Effector memory CD4-positive, alpha-beta T cell (primary cell): Measurements from ENCODE around the gene LHFPL6.

Experiments
- DNase-seq, 3 donors: peaks; one replicate each; pipeline ENCODE4 v3.0.0-alpha.2; 2020
- H3K27ac ChIP-seq: 2 replicates; pipeline ENCODE4 v1.7.0; 2013; ENCODE audit warnings: mild to moderate bottlenecking, low read length, moderate library complexity; ENCODE audit not compliant: insufficient read depth, poor library complexity, severe bottlenecking
- H3K27me3 ChIP-seq: replicated peaks from 2 replicates; pipeline ENCODE4 v1.7.0; 2013; ENCODE audit warnings: mild to moderate bottlenecking, low read length; ENCODE audit not compliant: insufficient read depth, control insufficient read depth, poor library complexity, severe bottlenecking
- H3K36me3 ChIP-seq: 2 replicates; pipeline ENCODE4 v1.7.0; 2013; ENCODE audit warnings: mild to moderate bottlenecking, low read length, moderate library complexity; ENCODE audit not compliant: control insufficient read depth, insufficient read depth
- H3K4me1 ChIP-seq: 2 replicates; pipeline ENCODE4 v1.7.0; 2013; ENCODE audit warnings: low read length, mild to moderate bottlenecking; ENCODE audit not compliant: control insufficient read depth, insufficient read depth, poor library complexity, severe bottlenecking
- H3K4me3 ChIP-seq: 2 replicates; pipeline ENCODE4 v1.7.0; 2013; ENCODE audit warnings: low read length, low read depth, mild to moderate bottlenecking; ENCODE audit not compliant: insufficient read depth, poor library complexity, severe bottlenecking
- H3K9me3 ChIP-seq: 2 replicates; pipeline ENCODE4 v1.7.0; 2013; ENCODE audit warnings: mild to moderate bottlenecking, low read length, moderate library complexity; ENCODE audit not compliant: control insufficient read depth

Gene LHFPL6

DNA sequence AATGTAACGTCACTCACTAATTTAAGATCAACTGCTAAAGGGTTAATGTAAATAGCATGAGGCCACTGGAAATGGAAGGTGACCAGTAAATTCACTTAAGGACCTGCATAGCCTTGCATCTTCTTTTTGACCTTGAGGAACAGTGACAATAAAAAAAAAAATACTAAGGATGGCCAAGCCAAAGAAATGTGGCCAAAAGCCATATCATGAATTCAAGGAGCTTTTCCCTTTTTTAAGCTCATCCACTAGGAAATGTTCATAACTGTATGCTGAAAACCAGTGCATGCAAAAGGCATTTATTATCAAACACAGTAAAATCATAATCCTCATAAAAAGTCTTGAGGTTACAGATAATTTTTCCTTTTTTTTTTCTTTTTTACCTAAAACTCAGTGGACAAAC is 77.5 kb downstream of the LHFPL6 start:
- Histone ChIP-seq H3K4me1 (no peaks in the 10 kb centered on the region), H3K36me3 (no peaks in the 10 kb centered on the region), H3K27ac (no peak overlapping the region), H3K4me3 (no peak overlapping the region), H3K27me3 (no peaks in the 10 kb centered on the region), H3K9me3 (no peaks in the 10 kb centered on the region)
- DNase-seq = no peak

DNA sequence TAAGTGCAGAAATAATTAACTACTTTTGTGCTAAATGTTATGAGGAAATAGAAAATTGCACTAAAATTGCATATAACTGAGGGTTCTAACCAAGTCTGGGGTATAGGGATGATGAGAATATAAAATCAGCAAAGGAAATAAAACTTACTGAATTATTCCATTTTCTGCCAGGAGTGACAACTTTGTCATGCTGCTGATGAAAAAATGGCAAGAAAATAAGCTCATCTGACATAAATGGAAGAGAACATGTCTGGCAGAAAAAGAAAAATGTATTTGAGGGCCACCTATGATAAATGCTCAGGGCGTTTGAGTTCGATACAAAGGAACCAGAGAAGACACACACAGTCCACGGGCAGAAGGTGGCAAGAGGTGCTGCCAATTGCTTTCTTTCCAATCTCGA is 78.2 kb downstream of the LHFPL6 start:
- no peaks in the 10 kb centered on the region for H3K36me3 ChIP-seq
- H3K27me3 ChIP-seq = no peaks in the 10 kb centered on the region
- no peaks in the 10 kb centered on the region for H3K4me1 ChIP-seq
- no peak overlapping the region for H3K4me3 ChIP-seq
- no peak overlapping the region for H3K27ac ChIP-seq
- no peaks in the 10 kb centered on the region for H3K9me3 ChIP-seq
- no peak for DNase-seq

DNA sequence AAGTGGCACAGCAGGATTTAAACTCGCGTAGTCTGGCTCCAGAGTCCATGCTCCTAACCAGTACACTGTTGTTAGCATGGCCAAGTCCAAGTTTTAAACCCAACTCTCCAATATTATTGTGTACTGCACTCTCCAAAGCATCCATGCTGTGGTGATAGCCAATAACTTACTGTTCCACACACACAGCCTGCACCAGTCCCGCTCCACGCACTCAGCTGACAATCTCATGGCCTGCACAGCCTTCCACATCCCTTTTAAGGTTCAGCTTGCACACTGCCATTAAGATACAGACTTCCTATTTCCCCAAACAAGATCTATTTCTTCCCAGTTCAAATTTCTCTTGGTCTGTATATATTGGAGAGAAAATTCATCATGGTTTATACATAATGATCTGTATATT is 80.7 kb downstream of the LHFPL6 start:
- Histone ChIP-seq H3K4me3 (no peak overlapping the region), H3K4me1 (no peaks in the 10 kb centered on the region), H3K27ac (no peak overlapping the region), H3K9me3 (no peaks in the 10 kb centered on the region), H3K36me3 (no peaks in the 10 kb centered on the region), H3K27me3 (no peaks in the 10 kb centered on the region)
- no peak for DNase-seq

DNA sequence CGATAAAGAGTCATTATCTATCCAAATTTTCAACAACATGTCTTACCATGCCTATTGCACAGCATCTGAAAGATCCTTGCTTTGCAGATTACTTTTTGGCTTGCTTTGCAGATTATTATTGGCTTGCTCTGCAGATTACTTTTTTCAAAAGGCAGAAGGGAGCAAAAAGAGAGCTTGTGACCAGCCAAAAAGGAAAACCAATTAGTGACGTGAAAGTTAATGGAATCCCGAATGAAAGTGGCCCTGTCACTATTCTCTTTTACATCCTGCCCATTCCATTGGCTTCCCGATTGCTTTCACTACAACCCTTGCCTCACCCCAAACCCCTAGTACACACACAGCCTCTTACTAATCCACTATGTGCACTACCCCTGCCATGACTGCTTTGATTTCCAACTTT is 81.3 kb downstream of the LHFPL6 start:
- H3K36me3 ChIP-seq = no peaks in the 10 kb centered on the region
- no peaks in the 10 kb centered on the region for H3K27me3 ChIP-seq
- H3K4me1 ChIP-seq = no peaks in the 10 kb centered on the region
- no peak overlapping the region for H3K4me3 ChIP-seq
- DNase-seq = no peak
- no peaks in the 10 kb centered on the region for H3K9me3 ChIP-seq
- H3K27ac ChIP-seq = no peak overlapping the region

DNA sequence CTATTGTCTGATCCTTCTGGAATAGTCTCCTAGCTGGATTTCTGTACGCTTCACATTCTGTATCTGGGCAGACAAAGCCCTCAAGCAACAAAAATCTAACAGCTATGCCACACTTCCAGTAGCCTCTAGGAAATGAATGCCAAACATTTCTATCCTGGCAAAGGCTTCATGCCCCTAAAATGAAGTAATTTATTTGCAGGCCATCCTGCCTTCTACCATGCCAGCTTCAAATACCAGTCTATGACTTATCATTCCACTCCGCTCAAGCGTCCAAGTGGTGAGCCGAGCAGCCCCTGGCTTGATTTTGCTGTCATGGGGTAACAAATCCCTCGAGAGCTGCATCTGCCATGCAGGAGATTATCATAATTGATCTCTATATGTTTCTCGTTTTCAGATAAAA is 86.9 kb downstream of the LHFPL6 start:
- DNase-seq = no peak
- no peaks in the 10 kb centered on the region for H3K4me1 ChIP-seq
- no peaks in the 10 kb centered on the region for H3K27me3 ChIP-seq
- H3K9me3 ChIP-seq = no peaks in the 10 kb centered on the region
- no peaks in the 10 kb centered on the region for H3K36me3 ChIP-seq
- H3K27ac ChIP-seq = no peak overlapping the region
- H3K4me3 ChIP-seq = no peak overlapping the region

DNA sequence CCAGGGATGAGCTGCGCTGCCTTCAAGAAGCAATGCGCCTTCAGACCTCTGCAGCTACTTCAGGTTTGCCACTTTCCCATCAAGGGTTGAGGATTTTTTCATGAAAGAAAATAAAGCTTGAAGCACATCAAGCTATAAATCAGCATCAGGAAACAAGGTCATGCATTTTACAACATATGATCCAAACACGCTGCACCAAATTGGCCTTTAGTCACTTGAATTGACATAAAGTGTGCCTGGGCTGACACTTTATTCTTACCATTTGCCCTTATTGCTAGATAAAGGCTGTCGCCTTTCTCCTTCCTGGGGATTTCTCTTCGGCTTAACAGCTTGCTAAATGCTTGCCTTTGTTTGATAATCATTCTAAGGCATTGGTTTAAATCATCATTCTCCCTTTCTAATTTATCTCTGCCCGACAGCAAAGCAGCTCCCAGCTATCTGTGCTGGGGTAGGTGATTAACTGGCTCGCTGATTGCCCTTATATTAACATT is 87.7 kb downstream of the LHFPL6 start:
- no peak overlapping the region for H3K4me3 ChIP-seq
- no peak for DNase-seq
- H3K36me3 ChIP-seq = no peaks in the 10 kb centered on the region
- no peaks in the 10 kb centered on the region for H3K27me3 ChIP-seq
- H3K27ac ChIP-seq = no peak overlapping the region
- H3K4me1 ChIP-seq = no peaks in the 10 kb centered on the region
- H3K9me3 ChIP-seq = no peaks in the 10 kb centered on the region

DNA sequence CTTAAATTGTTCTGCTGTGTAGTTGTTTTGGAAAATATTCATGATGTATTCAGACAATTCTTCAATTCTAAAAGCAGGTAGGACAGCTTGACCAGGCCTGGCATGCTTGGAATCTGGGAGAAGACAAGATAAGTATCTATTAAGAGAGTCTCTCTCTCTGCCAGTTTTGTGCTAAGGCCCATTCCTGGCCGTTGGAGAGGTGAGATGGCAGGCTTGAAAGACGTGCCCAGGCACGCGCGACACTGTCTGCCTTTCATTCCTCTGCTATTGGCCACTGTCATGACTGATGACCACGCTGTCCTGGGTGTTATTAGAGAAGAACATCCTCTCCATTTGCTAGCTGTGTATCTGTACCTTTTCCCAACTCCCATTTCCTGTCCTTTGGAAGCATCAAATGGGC is 90.3 kb downstream of the LHFPL6 start:
- DNase-seq = no peak
- Histone ChIP-seq H3K4me1 (no peaks in the 10 kb centered on the region), H3K27me3 (no peaks in the 10 kb centered on the region), H3K4me3 (no peak overlapping the region), H3K27ac (no peak overlapping the region), H3K9me3 (no peaks in the 10 kb centered on the region), H3K36me3 (no peaks in the 10 kb centered on the region)

DNA sequence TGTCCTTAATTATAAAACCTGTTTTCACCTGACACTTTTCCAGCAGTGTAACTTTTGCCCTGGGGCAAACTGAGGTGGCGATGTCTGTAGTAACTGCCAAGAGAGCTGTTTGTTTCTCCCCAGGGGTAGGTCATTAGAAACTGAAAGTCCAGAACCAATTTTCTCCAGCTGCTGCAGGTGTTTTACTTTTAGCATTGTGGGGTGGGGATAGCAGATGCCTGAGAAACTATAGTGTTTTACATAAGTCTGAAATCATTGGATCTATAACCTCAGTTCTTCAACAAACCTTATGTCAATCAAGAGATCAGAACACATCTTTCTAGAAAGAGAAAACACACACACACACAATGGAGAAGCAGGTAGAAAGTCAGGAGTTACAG is 92.7 kb downstream of the LHFPL6 start:
- Histone ChIP-seq H3K4me1 (no peaks in the 10 kb centered on the region), H3K27ac (no peak overlapping the region), H3K4me3 (no peak overlapping the region), H3K36me3 (no peaks in the 10 kb centered on the region), H3K9me3 (no peaks in the 10 kb centered on the region), H3K27me3 (no peaks in the 10 kb centered on the region)
- no peak for DNase-seq

DNA sequence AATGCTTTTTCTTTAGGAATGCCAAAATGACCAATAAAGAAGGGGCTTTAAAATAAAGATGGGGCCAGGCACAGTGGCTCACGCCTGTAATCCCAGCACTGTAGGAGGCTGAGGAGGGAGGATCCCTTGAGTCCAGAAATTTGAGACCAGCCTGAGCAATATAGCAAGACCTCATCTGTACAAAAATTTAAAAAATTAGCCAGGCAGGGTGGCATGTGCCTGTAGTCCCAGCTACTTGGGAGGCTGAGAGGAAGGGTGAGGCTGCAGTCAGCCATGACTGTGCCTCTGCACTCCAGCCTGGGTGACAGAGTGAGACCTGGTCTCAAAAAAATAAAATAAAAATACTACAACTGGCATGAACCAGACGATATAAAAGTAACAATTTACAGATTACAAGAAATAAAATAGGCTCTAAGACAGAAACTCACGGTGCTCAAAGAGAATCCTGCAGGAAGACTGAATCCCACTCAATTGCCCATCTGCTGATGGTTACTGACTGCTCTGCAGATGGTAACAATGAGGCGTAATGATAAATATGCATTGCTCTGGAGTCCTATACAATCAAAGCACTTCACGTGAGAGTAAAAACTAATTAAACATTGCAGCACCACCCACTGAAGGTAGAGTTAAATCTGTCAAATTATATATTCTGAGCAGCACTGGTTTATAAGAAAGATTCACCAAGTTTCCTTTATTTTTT is 93.2 kb downstream of the LHFPL6 start:
- H3K36me3 ChIP-seq = no peaks in the 10 kb centered on the region
- H3K27me3 ChIP-seq = no peaks in the 10 kb centered on the region
- H3K4me3 ChIP-seq = no peak overlapping the region
- DNase-seq = no peak
- no peak overlapping the region for H3K27ac ChIP-seq
- H3K9me3 ChIP-seq = no peaks in the 10 kb centered on the region
- no peaks in the 10 kb centered on the region for H3K4me1 ChIP-seq

DNA sequence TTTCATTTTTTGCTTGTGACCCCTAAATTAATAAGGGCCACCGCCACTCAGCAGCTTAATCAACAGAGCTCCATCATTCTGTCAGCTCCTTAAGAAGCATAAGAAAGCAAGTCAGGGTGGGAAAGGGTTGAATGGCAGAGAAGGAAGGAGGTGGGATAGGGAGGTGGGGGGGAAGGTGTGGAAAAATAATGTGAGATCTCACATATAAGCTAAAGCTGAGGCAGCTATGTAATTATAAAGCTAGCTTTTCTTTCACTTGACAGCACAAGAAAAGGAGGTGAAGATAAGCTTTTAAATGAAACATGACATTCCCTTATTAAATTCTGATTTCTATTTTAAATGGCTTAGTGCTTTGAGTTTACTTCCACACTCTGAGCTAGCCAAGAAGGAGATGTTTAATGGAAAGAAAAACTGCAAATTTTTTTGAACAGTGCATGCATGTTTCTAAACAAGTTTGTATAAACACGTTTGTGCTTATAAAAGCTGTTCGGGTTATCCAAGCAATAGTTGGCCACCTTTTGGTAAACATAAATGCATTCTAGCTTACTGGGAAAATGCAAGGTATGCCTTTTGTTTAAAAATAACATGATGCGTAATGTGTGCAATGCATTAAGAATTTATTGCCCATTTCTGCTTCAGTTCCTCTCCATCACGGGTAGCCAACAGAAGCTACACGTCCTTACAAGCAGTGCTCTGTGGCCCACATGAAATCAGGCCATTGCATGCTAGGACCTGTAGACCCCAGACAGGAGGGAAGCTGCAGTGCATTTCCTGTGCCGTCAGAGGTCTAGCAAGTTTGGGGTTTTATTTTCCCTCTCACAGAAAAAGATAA is 96.2 kb downstream of the LHFPL6 start:
- Histone ChIP-seq H3K4me1 (no peaks in the 10 kb centered on the region), H3K27ac (no peak overlapping the region), H3K36me3 (no peaks in the 10 kb centered on the region), H3K27me3 (no peaks in the 10 kb centered on the region), H3K4me3 (no peak overlapping the region), H3K9me3 (no peaks in the 10 kb centered on the region)
- DNase-seq = no peak
